ENCODE measurements around the gene UNC45B.
A peak's percentile ranks its signal among the peaks of the same experiment; 100 is the strongest.
"Not testable (repeated sequence)": the region's sequence is repeated elsewhere in the genome, so short reads cannot be mapped to it uniquely, and the experiment has no call there.

UNC45B gene, protein sequence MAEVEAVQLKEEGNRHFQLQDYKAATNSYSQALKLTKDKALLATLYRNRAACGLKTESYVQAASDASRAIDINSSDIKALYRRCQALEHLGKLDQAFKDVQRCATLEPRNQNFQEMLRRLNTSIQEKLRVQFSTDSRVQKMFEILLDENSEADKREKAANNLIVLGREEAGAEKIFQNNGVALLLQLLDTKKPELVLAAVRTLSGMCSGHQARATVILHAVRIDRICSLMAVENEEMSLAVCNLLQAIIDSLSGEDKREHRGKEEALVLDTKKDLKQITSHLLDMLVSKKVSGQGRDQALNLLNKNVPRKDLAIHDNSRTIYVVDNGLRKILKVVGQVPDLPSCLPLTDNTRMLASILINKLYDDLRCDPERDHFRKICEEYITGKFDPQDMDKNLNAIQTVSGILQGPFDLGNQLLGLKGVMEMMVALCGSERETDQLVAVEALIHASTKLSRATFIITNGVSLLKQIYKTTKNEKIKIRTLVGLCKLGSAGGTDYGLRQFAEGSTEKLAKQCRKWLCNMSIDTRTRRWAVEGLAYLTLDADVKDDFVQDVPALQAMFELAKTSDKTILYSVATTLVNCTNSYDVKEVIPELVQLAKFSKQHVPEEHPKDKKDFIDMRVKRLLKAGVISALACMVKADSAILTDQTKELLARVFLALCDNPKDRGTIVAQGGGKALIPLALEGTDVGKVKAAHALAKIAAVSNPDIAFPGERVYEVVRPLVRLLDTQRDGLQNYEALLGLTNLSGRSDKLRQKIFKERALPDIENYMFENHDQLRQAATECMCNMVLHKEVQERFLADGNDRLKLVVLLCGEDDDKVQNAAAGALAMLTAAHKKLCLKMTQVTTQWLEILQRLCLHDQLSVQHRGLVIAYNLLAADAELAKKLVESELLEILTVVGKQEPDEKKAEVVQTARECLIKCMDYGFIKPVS

DNA sequence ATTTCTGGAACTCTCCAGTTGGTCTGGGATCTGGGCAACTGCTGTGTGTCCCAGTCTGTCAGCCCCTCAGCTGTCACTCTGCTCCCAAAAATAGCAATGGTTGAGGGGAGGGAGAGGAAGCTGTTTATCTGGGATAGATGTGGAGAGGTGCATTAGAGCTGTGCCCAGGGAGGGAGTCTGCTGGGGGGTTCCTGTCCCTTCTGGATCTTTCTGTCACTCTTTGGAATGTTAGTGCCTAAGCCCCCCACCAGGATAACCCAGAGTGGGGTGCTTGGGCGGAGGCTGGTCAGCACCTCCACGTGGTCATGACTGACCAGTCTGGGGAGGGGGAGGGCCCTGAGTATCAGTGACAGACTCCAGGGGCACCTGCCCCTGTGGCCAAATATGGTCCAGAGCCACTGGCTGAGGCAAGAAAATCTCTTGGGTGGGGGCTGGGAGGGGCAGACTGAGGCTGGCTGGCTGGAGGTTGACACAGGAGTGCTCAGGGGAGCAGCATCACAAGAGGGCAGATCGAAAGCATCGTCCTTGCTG, at the start of gene UNC45B:
TSS of gene UNC45B (plus strand) at position 443 of the 531 bp plus-strand sequence. CDS start 447 bp downstream, outside the sequence.
- no peak for DNase-seq

DNA sequence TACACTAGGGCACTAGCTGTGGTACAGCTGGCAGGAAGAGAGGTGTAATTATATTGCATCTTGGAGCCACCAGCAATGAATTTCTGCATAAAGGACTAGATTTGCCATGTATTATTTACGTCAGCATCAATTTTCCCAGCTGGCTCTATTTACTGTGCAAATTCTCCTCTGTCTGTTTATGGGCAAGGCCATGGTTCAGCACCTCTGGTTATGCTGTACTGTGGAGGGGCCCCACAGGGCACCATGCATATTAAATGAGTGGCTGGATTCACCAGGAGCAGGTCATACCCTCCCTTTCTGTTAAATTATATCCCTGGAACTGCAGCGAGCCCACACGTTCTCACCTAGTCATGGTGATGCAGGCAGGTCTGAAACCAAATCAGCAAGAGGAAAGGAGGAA, 47.7 kb upstream of the UNC45B start:
- no peak for DNase-seq

DNA sequence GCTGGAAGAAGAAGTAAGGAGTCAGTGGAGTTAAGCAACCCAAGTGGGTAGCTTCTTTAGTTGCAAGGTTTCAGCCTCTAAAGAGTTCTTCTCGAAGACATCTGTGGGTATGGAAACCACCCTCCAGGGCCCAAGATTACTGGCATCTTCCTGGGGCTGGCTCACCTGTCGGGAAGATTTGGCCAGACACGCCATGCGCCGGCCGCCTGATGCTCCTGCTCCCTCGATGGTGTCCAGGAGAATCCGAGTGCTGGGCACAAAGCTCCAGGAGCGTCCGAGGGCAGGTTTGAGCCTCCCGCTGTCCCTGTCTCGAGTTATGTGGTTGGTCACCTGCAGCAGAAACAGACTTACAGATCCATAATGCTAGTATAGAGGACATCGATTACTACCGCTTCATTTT, 46.6 kb upstream of the UNC45B start:
- DNase-seq: no peak

DNA sequence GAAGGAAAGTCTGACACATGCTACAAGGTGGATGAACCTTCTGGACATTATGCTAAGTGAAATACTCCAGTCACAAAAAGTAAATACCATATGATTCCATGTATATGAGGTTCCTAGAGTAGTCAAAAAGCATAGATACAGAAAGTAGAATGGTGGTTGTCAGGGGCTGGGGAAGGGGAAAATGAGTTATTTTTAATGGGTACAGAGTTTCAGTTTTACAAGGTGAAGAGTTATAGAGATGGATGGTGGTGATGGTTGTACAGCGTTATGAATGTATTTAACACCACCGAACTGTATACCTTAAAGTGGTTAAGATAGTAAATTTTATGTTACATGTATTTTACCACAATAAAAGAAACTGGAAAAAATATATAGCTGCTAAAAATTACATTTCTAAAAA, 45.9 kb upstream of the UNC45B start:
- no peak for DNase-seq

DNA sequence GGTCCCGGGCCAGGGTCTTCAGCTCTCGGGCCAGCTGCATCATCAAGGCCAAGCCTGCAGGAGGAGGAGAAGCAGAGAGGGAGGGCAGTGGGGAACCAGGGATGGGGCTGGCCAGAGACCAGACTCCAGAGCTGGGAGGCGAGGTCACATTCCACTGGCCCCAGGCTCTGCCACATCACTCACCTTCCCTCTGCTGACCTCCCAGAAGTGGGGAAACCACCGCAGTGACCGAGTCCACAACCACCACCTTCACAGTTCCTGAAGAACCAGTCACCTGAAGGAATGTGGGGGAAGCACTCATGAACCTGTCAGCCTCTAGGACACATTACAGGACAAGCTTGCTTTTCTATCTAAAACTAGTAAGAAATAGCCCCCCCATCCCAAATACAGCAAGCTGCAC, 44.3 kb upstream of the UNC45B start:
- no peak for DNase-seq

DNA sequence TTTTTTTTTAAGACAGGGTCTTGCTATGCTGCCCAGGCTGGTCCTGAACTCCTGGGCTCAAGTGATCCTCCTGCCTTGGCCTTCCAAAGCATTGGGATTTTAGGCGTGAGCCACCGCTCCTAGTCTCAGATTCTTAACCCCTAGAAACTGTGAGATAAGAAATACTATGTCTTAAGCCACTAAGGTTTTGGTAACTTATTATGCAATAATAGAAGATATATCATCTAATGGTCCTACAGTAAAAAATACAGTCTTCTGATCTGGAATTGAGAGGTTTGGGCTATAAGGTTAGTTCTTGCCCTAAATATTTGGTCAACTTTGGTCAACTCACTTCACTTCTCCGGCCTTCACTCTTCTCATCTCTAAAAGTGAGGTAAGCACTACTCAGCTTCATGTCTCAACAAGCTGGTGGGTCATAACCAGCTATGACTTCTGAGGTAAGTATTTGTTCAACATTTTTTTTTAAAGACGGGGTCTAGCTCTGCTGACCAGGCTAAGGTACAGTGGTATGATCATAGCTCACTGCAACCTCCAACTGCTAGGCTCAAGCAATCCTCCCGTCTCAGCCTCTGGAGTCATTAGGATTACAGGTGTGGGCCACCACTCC, 42.7 kb upstream of the UNC45B start:
- DNase-seq: no peak

DNA sequence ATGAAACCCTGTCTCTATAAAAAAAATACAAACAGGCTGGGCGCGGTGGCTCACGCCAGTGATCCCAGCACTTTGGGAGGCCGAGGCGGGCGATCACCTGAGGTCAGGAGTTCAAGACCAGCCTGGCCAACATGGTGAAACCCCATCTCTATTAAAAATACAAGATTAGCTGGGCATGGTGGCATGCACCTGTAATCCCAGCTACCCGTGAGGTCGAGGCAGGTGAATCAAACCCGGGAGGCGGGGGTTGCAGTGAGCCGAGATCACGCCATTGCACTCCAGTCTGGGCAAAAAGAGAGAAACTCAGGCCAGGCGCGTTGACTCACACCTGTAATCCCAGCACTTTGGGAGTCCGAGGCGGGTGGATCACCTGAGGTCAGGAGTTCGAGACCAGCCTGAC, 36.8 kb upstream of the UNC45B start:
- DNase-seq: not testable (repeated sequence)

DNA sequence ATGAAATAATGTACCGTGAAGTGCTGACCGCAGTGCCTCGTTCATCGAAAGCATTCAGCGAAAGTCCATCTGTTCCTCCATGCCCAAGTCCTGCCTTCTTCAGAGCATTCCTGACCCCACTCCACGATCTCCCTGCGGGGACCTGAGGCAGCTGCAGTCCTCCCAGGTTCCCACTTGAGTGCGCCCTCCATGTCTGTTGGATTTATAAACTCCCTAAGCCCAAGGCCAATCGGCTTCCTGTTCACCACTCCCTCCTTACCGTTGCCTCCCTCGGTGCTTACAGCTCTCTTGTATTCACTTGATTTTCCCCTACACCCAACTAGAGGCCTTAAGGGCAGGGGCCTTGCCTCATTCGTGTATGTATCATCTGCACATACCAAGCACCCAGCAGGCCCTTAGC, 30.8 kb upstream of the UNC45B start:
- no peak for DNase-seq

DNA sequence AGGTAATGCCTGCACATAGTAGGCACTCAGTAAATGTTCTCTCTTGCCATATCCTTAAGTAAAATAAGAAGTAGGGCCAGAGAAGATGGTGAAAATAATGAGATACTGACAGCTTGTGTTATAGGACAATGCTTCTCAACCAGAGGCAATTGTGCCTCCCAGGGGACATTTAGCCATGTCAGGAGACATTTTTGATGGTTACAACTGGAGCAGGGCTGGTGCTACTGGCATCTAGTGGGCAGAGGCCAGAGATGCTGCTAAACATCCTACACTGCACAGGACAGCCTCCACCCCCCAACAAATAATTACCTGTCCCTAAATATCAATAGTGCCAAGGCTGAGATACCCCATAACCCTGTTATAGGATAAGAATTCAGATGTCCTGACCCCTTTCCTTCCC, 29.6 kb upstream of the UNC45B start:
- DNase-seq: peak; percentile 22

DNA sequence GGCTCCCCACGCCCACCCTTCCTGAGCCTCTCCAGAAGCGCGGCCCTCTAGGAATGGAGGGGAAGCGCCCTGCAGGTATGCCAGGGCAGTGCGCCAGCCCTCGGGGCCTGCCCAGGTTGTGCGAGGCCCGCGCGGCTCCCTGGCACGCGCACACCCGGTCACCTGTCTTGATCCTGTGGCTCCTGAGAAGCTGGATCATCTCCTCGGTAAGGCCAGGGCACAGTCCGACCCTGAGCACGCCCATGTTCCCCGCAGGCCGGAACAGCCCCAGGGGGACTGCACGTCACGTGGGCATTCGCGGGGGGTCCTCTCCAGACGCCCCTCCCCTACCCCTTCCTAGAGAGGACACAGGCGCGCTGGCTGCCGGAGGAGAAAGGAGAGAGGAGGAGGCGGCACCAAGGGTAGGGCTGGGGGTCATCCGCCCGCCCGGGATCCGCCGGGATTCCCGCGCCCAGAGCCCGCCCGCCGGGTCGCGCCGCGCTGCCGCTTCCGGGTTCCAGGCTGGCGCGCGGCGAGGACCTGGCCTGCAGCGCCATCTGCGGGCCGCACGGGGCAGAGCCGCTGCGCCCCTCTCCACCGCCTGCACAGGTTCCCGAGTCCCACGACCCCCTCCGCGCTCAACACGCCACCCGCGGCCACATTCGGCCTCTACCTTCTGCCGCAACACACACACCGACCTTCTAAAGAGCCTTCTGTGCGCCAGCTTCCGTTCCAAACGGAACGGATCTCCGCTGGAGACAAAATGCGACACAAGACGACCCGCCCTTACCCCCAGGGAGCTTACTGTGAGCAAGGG, 28.0 kb upstream of the UNC45B start, which contains the start of gene RAD51D:
TSS of gene RAD51D (minus strand) at position 491 of the 796 bp plus-strand sequence. CDS start at position 244, 247 bp downstream.
- DNase-seq: peak; percentile 79

DNA sequence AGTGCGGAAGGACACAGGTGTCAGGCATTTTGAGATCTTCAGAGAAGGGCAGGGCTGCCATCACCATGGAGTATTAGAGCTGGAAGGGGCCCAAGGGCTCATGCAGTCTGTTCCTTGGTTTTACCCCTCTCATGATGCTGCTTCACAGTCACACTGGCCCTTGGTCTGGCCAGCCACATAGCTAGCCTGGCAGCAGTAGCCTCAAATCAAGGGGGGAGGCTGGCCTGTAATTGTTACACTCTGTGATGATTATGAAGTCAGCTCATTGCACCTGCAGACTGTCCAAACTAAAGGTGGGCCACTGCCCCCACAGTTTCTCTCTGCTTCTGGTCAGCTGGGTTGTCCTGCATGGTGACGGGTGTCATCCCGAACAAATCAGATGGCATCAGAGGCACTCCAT, 26.3 kb upstream of the UNC45B start, which contains the start of gene FNDC8:
TSS of gene FNDC8 (plus strand) at position 301 of the 400 bp plus-strand sequence. CDS start at position 380, 79 bp downstream.
- no peak for DNase-seq

DNA sequence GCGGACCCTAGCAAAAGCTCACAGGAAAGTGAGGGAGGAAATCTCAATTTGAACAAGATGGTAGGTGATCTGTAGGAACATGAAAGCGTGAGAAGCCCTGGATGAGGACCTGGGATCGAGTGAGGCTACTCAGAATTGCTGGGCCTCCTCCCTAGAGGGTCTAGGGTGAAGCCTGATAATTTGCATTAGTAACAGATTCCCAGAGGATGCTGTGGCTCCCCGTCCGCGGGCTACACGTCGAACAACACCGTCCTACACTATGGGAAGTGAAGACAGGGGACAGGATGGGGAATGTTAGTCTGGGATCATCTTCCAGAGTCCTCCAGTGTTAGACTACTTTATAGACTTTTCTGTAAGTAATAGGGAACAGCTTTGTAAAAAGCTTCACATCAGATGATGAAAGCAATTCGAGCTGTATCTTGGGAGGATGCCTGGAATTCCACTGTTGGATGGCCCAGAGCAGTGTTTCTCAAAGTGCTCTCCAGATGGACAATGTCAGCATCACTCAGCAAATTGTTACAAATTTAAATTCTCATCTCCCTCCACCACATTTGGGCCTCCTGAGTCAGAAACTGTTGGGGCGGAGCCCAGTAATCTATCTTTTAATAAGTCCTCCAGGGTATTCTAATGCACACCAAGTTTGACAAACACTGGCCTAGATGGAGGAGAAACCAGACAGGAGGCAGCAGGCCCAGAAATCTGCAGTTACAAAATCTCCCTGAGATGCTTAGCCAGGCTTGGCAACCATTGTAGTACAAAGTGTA, 19.7 kb upstream of the UNC45B start:
- DNase-seq: no peak

DNA sequence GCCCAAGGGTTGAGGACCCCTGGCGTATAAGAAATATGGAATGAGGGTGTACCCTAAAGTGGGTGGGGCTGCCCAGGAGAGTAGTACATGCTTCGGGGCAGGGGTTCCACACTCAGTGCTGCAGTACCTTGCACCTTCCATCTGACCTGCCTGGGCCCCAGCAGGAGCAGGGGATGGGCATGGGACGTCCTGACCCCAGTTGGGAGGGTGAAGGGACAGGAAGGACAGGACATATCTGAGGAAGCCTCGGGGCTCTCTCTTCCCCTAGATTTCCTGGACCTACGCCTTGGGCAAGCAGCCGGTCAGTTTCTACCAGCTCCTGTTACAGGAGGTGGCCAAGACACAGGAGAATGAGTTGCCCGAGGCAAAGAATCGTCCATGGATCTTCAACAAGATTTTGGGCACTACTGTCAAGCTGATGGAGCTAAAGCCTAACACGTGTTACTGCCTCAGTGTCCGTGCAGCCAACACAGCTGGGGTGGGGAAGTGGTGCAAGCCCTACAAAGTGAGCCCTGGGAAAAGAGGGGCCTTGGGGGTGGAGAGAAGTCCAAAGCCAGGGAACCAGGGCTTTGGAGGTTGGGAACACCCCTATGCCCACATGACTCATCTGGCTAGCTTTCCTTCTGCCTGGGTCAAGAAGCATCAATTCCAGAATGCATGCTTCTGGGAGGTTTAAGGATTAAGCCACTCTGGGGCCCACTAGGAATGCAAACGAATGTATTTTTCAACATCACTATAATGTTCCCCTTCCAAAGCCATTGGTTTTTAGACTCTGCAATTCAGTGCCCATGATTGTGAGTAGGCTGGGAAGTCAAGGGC, 18.3 kb upstream of the UNC45B start:
- no peak for DNase-seq

DNA sequence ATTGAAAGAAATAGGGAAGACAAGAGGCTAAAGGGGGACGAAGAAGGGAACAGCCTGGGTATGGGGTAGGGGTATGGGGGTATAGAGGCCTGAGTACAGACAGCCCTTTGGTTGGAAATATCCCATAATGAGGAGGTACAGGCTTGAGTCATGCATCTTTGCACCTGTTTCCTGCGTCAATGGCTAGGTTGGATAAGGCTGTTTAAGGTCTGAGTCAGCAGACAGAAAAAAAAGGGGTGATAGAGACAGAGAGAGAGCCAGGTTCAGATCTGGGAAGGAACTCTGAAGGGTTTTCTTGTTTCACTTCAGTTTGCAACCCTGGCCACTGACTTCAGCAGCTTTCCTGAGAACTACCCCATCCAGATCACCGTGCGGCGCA, 17.7 kb upstream of the UNC45B start:
- DNase-seq: no peak

DNA sequence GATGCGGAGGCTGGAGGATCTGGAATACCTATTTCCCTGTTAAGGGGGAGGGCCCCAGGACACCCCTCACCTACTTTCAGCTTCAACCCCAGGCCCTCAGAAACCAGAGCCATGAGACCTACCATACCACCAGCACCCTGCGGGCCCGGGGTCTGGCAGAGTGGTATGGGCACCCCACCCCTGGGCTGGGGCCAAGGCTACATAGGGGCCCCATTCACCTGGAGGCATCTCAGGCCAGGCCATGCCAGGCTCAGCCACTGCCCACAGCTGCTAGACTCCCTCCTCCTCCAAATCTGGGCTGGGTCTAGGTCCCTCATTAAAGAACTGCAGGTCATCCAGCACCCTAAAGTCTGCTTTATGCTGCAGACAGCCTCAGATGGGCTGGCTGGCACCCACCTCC, 17.2 kb upstream of the UNC45B start:
- no peak for DNase-seq

DNA sequence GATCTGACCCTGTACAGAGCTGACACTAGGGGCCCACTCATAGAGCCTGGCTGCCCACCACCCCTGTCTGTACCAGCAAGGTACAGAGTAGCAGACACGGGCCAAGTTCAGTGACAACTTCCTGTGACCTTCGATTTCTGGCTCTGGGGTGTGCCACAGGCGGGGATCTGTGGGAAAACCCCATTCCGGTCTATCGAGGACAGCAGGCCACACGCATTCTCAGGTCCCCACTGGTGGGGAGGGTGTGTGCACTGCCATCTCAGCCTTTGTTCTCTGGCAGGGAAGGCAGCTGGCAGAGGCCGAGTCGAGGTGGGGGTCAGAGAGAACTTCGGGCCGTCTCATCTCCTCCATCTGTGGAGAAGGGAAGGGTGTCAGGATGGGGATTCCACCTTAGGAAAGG, 15.5 kb upstream of the UNC45B start:
- no peak for DNase-seq

DNA sequence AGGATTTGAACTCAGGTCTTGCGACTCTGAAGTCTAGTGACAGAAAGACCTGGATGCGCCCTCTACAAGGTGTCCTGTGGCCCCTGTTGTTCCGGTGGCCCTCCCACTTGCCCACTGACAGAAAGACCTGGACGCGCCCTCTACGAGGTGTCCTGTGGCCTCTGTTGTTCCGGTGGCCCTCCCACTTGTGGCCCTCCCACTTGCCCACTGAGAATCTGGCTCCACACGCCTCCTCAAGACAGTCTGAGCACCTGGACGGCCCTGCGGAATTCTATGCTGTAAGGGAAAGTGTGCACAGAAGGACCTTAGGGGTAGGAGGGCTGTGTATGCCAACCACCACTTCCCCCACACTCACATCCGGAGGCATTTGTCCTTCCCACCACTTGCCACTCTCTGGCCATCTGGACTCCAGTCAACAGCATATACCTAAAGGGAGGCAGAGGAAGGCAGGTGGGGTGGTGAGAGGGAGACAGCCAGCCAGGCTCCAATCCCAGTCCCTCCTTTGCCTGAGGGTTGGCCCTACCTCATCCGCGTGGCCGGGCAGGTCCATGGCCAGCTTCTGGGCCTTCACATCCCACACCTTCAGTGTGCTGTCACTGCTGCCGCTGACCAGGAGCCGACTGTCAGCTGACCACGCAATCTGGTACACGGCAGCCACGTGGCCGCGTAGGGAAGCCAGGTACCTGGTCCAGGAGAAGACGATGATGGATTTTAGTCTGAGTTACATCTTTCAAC, 14.6 kb upstream of the UNC45B start:
- no peak for DNase-seq

DNA sequence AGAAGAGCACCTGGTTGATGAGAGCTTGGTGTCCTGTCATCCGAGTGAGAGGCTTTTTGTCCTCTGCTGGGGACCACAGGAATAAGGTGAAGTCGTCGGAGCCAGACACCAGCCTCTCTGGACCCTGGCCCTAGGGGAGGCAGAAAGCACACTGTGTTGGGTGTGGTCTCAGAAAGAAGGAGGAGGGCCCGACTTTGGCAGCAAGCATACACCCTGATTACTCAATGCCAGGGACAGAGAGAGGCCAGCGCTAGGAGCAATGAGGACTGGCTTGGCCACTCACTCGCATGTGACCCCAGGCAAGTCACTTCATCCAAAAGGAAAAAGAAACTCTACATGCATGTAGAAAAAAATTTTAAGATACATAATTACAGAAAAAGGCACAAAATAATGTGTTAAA, 12.3 kb upstream of the UNC45B start:
- DNase-seq: no peak

DNA sequence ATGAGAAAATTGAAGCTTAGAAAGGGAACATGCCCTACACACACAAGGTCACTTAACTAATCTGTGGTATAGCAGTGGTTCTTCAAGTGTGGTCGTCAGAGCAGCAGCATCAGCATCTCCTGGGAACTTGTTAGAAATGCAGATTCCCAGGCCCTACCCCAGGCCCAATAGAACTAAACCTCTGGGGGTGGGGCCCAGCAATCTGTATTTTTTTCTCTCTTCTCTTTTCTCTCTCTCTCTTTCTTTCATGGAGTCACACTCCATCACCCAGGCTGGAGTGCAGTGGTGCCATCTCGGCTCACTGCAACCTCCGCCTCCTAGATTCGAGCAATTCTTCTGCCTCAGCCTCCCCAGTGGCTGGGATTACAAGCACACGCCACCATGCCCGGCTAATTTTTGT, 9.4 kb upstream of the UNC45B start:
- no peak for DNase-seq

Measured in CD4-positive, alpha-beta T cell treated with Interferon gamma for 1 hour (primary cell).